WERI-Rb-1 (cell line): ENCODE data around the gene ADAM15.

Source experiments
- DNase-seq: peaks from one replicate; pipeline ENCODE4 v3.0.0-alpha.2; 2020
- H3K27ac ChIP-seq: fragments of 250-450 bp; sonication (Bioruptor Pico); 2 replicates; pipeline ENCODE4 v1.5.1; 2020; ENCODE audit warnings: mild to moderate bottlenecking, moderate library complexity
- H3K27me3 ChIP-seq: fragments of 250-450 bp; sonication (Bioruptor Pico); 2 replicates; pipeline ENCODE4 v1.5.1; 2021; ENCODE audit warnings: mild to moderate bottlenecking, low read depth, moderate library complexity; ENCODE audit not compliant: insufficient read depth, severe bottlenecking
- H3K36me3 ChIP-seq: fragments of 250-450 bp; sonication (Bioruptor Pico); 2 replicates; pipeline ENCODE4 v1.5.1; 2020; ENCODE audit warnings: mild to moderate bottlenecking, moderate library complexity
- H3K4me3 ChIP-seq: 2 replicates; pipeline ENCODE4 v1.5.1; 2011; ENCODE audit warnings: low read depth, mild to moderate bottlenecking, control low read depth, low read length
- H3K9me3 ChIP-seq: fragments of 250-450 bp; sonication (Bioruptor Pico); 2 replicates; pipeline ENCODE4 v1.5.1; 2021; ENCODE audit warnings: mild to moderate bottlenecking, moderate library complexity; ENCODE audit not compliant: severe bottlenecking
- CTCF ChIP-seq: IDR thresholded peaks from 2 replicates; pipeline ENCODE4 v1.5.1; 2011; ENCODE audit warnings: low read depth, mild to moderate bottlenecking, control low read depth, inconsistent platforms, low read length

Gene ADAM15

GRCh38 chr1:155080312-155081228, 29.5 kb downstream of the ADAM15 start:
- no peak for TF ChIP-seq CTCF
- peak overlapping the region; percentile 67 for H3K4me3 ChIP-seq
- peak overlapping the region; percentile 1 for H3K27ac ChIP-seq
- H3K9me3 ChIP-seq = no peaks in the 10 kb centered on the region
- peak; percentile 98 for DNase-seq
- H3K36me3 ChIP-seq = no peaks in the 10 kb centered on the region
- peaks cover 36% of the 10 kb centered on the region for H3K27me3 ChIP-seq

- Histone ChIP-seq H3K27me3 (peaks cover 36% of the 10 kb centered on the region), H3K36me3 (no peaks in the 10 kb centered on the region), H3K9me3 (no peaks in the 10 kb centered on the region), H3K4me3 (no peak overlapping the region), H3K27ac (no peak overlapping the region)
- DNase-seq = no peak
- TF ChIP-seq CTCF = no peak
Observed at GRCh38 chr1:155081472-155082300, 30.6 kb downstream of the ADAM15 start.

GRCh38 chr1:155082301-155083051, 31.4 kb downstream of the ADAM15 start:
- peak overlapping the region; percentile 2; the same call in 1 of the 2 replicates for H3K4me3 ChIP-seq
- H3K27me3 ChIP-seq = peaks cover 36% of the 10 kb centered on the region
- no peak overlapping the region for H3K27ac ChIP-seq
- H3K9me3 ChIP-seq = no peaks in the 10 kb centered on the region
- no peaks in the 10 kb centered on the region for H3K36me3 ChIP-seq
- TF ChIP-seq CTCF = no peak
- DNase-seq = peak; percentile 67

- no peak overlapping the region for H3K4me3 ChIP-seq
- peaks cover 36% of the 10 kb centered on the region for H3K27me3 ChIP-seq
- H3K36me3 ChIP-seq = no peaks in the 10 kb centered on the region
- no peak for DNase-seq
- no peaks in the 10 kb centered on the region for H3K9me3 ChIP-seq
- no peak for TF ChIP-seq CTCF
- H3K27ac ChIP-seq = no peak overlapping the region
Observed at GRCh38 chr1:155083052-155083541, 32.0 kb downstream of the ADAM15 start.

GRCh38 chr1:155083865-155084721, 33.0 kb downstream of the ADAM15 start:
- no peaks in the 10 kb centered on the region for H3K36me3 ChIP-seq
- H3K27me3 ChIP-seq = peaks cover 33% of the 10 kb centered on the region
- H3K9me3 ChIP-seq = no peaks in the 10 kb centered on the region
- peak overlapping the region; percentile 53 for H3K4me3 ChIP-seq
- peak; percentile 66 for DNase-seq
- H3K27ac ChIP-seq = peak overlapping the region; percentile 53
- peak; percentile 68; the same call in 1 of the 2 replicates for TF ChIP-seq CTCF
